Measurements from ENCODE around the gene CSRP2. TPM values are rescaled to one million over a fixed set of nuclear protein-coding genes. Genes with fewer than 3 reads are reported as not detected.

Gene CSRP2
- polyA plus RNA-seq, 1 donor from 2014 or later = 67.2 TPM

- TF ChIP-seq EP300 (conservative IDR thresholded peaks at IDR 0.05; ENCODE audit: poor library complexity, severe bottlenecking) (no peak), RAD21 (conservative IDR thresholded peaks at IDR 0.05) (no peak), TAF1 (IDR thresholded peaks at IDR 0.05; ENCODE audit: low read depth) (no peak)
These were observed 42.2 kb downstream of the CSRP2 start (continued) for GRCh38 chr12:76836633-76837032.

- H3F3A ChIP-seq (ENCODE audit: insufficient read depth, low read length, poor library complexity, severe bottlenecking) = no peaks in the 10 kb centered on the region
- TF ChIP-seq REST (IDR thresholded peaks at IDR 0.05; ENCODE audit: borderline replicate concordance) (no peak), POLR2AphosphoS5 (IDR thresholded peaks at IDR 0.05) (no peak), RAD21 (conservative IDR thresholded peaks at IDR 0.05) (no peak), TAF1 (IDR thresholded peaks at IDR 0.05; ENCODE audit: low read depth) (no peak), SMC3 (conservative IDR thresholded peaks at IDR 0.05; ENCODE audit: poor library complexity) (no peak)
- H3K9me3 ChIP-seq (ENCODE audit: low read length) = peaks cover 5% of the 10 kb centered on the region
- H3K9me2 ChIP-seq (ENCODE audit: insufficient read depth, low read length) = no peaks in the 10 kb centered on the region
- no peak overlapping the region for H3K4me2 ChIP-seq (ENCODE audit: low read length)
- no peak overlapping the region for H2AFZ ChIP-seq (ENCODE audit: low read depth, low read length)
- H3K9ac ChIP-seq (ENCODE audit: low read length) = no peak overlapping the region
- H3K4me3 ChIP-seq (ENCODE audit: low read length) = no peak overlapping the region
- H4K20me1 ChIP-seq (ENCODE audit: insufficient read depth) = no peaks in the 10 kb centered on the region
- no peaks in the 10 kb centered on the region for H3K79me2 ChIP-seq (replicated peaks; ENCODE audit: insufficient read depth, low read length)
- no peaks in the 10 kb centered on the region for H3K27me3 ChIP-seq (ENCODE audit: insufficient read depth, low read depth, low read length)
- H3K27ac ChIP-seq (ENCODE audit: low read length) = no peak overlapping the region
- peaks cover 7% of the 10 kb centered on the region for H3K36me3 ChIP-seq (ENCODE audit: insufficient read depth, low read length)
These were observed 48.4 kb downstream of the CSRP2 start for GRCh38 chr12:76830436-76830835.

DNA sequence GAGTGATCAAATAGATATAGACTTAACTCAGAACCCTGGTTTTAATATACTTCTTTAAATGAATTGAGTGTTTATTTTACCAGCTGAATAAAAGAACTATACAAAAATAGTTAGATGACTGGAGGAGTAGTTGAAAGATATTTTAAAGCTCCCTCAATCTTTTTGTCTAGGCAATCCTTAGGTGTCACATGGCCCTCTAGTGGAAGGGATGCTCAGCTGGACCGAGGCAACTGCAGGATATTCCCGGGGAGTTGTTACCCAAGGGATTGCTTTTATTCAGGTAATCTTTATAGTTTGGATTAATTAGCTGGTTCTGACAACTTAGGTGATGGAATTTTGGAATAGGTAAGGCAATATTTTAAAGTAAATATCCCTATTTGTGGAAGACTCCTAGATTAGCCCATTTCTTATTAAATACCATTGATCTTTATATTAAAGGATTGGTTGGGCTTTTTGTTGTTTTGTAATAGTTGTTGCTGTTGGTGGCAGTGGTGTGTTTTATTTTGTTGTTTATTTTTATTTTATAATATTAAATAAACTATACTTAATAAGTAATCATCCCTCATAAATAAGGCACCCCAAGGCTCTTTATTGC lies 57.8 kb downstream of the CSRP2 start:
- H3K27me3 ChIP-seq (ENCODE audit: insufficient read depth, low read depth, low read length) = no peaks in the 10 kb centered on the region
- H3K4me2 ChIP-seq (ENCODE audit: low read length) = no peak overlapping the region
- H2AFZ ChIP-seq (ENCODE audit: low read depth, low read length) = no peak overlapping the region
- no peaks in the 10 kb centered on the region for H3K9me3 ChIP-seq (ENCODE audit: low read length)
- H3K27ac ChIP-seq (ENCODE audit: low read length) = no peak overlapping the region
- no peaks in the 10 kb centered on the region for H3K79me2 ChIP-seq (replicated peaks; ENCODE audit: insufficient read depth, low read length)
- no peaks in the 10 kb centered on the region for H3K9me2 ChIP-seq (ENCODE audit: insufficient read depth, low read length)
- H3K9ac ChIP-seq (ENCODE audit: low read length) = no peak overlapping the region
- TF ChIP-seq SMC3 (conservative IDR thresholded peaks at IDR 0.05; ENCODE audit: poor library complexity) (no peak), MXI1 (conservative IDR thresholded peaks at IDR 0.05; ENCODE audit: poor library complexity, severe bottlenecking) (no peak), EP300 (conservative IDR thresholded peaks at IDR 0.05; ENCODE audit: poor library complexity, severe bottlenecking) (no peak), CTCF (IDR thresholded peaks at IDR 0.05; ENCODE audit: poor library complexity, severe bottlenecking) (peak; percentile 35), TAF1 (IDR thresholded peaks at IDR 0.05; ENCODE audit: low read depth) (no peak), RAD21 (conservative IDR thresholded peaks at IDR 0.05) (no peak), EZH2 (IDR thresholded peaks at IDR 0.05; ENCODE audit: borderline replicate concordance, insufficient read depth, low read length, poor library complexity, severe bottlenecking) (no peak)
- H3F3A ChIP-seq (ENCODE audit: insufficient read depth, low read length, poor library complexity, severe bottlenecking) = no peaks in the 10 kb centered on the region
- peaks cover 3% of the 10 kb centered on the region for H4K20me1 ChIP-seq (ENCODE audit: insufficient read depth)
- H3K36me3 ChIP-seq (ENCODE audit: insufficient read depth, low read length) = no peaks in the 10 kb centered on the region
- H3K4me3 ChIP-seq (ENCODE audit: low read length) = no peak overlapping the region
